Subcutaneous abdominal adipose tissue (tissue), 5 donors: Measurements from ENCODE around the gene ENTHD1.

Experiments used
- H3K27ac ChIP-seq: one replicate; pipeline ENCODE4 v1.7.0; 2013; ENCODE audit warnings: low read depth, mild to moderate bottlenecking, inconsistent platforms, low read length, moderate library complexity
- H3K27me3 ChIP-seq, 5 donors: one replicate each; pipeline ENCODE4 v1.7.0; 2013; ENCODE audit warnings: low read length in 5 of 5, inconsistent platforms in 1 of 5; ENCODE audit not compliant: control insufficient read depth in 5 of 5, insufficient read depth in 4 of 5
- H3K36me3 ChIP-seq, 5 donors: one replicate each; pipeline ENCODE4 v1.7.0; 2013; ENCODE audit warnings: low read length in 5 of 5; ENCODE audit not compliant: control insufficient read depth in 5 of 5, insufficient read depth in 5 of 5
- H3K4me1 ChIP-seq, 5 donors: one replicate each; pipeline ENCODE4 v1.7.0; 2013; ENCODE audit warnings: low read length in 5 of 5, mild to moderate bottlenecking in 3 of 5, moderate library complexity in 1 of 5; ENCODE audit not compliant: control insufficient read depth in 5 of 5, insufficient read depth in 5 of 5
- H3K4me3 ChIP-seq, 5 donors: one replicate each; pipeline ENCODE4 v1.7.0; 2013; ENCODE audit warnings: low read length in 5 of 5, low read depth in 1 of 5
- H3K9ac ChIP-seq, 5 donors: one replicate each; pipeline ENCODE4 v1.7.0; 2013; ENCODE audit warnings: low read length in 5 of 5, mild to moderate bottlenecking in 4 of 5, moderate library complexity in 3 of 5
- H3K9me3 ChIP-seq, 5 donors: one replicate each; pipeline ENCODE4 v1.7.0; 2013; ENCODE audit warnings: low read length in 5 of 5; ENCODE audit not compliant: control insufficient read depth in 5 of 5
- donor health status: healthy.
- donor health status: healthy.
- donor health status: healthy.
- donor health status: healthy.
- donor health status: healthy.

Gene ENTHD1

DNA sequence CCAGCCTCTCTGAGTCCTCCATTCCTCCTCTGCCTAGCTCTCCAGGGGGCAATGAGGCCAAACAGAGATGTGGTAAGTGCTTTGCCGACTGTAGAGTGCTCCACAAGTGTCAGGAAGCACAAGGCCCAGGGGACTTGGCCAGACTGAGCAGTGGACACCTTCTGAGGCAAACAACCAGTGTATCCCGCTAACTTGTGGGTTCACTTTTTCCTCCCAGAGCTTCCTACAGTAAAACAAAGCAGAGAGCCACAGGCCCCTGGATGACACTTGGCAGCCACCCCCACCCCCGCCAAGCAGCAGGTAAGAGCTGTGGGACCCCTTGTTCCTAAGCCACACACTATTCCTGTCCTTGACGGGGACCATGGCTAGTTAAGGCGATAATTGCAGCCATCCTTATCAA lies 162.1 kb downstream of the ENTHD1 start:
- no peaks in the 10 kb centered on the region for H3K4me1 ChIP-seq
- peaks cover 17 to 26% (median 24%) of the 10 kb centered on the region in 5 donors for H3K27me3 ChIP-seq
- H3K9me3 ChIP-seq: no peaks in the 10 kb centered on the region
- H3K36me3 ChIP-seq: no peaks in the 10 kb centered on the region
- no peak overlapping the region for H3K27ac ChIP-seq
- no peak overlapping the region for H3K4me3 ChIP-seq
- H3K9ac ChIP-seq: no peak overlapping the region

- Histone ChIP-seq H3K9me3 (no peaks in the 10 kb centered on the region), H3K4me3 (no peak overlapping the region), H3K27ac (no peak overlapping the region), H3K4me1 (no peaks in the 10 kb centered on the region), H3K9ac (no peak overlapping the region), H3K36me3 (no peaks in the 10 kb centered on the region), H3K27me3 (peaks cover 18 to 32% (median 25%) of the 10 kb centered on the region in 5 donors)
Measured at GRCh38 chr22:39729141-39729934, 164.2 kb downstream of the ENTHD1 start.

DNA sequence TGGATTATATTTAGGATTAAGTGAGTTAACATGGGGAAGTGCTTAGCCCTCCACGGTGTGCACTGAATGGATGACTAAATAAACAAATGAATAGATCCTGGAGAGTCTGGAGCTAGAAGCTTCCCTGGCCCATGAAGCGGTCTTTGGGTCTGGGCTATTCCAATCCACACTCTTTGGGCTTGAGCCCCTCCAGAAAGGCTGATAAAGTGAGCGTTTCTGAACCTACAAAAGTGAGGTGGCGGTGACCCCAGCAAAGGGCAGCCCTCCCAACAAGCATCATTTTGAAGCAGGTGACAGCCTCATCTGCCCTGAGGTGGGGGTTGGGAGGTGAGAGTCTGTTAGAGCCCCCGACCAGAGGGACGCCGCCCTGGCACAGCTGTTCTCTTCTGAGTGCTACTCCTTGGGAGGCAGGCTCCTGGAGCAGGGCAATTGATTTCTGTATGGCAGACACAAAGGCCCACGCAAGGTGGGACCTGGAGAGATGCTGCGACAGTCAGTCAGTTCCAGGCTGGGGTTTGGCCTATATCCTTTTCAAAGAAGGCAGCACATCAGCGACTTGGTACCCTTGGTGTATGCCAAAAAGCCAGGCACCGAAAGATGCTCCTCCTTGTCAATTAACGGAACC lies 165.2 kb downstream of the ENTHD1 start:
- Histone ChIP-seq H3K4me3 (no peak overlapping the region), H3K9me3 (no peaks in the 10 kb centered on the region), H3K27ac (no peak overlapping the region), H3K36me3 (no peaks in the 10 kb centered on the region), H3K27me3 (peaks cover 17 to 32% (median 25%) of the 10 kb centered on the region in 5 donors), H3K4me1 (no peaks in the 10 kb centered on the region), H3K9ac (no peak overlapping the region)

- H3K4me3 ChIP-seq: no peak overlapping the region
- H3K4me1 ChIP-seq: no peaks in the 10 kb centered on the region
- H3K27me3 ChIP-seq: peaks cover 15 to 30% (median 21%) of the 10 kb centered on the region in 5 donors
Measured at GRCh38 chr22:39727541-39727940, 166.0 kb downstream of the ENTHD1 start.

DNA sequence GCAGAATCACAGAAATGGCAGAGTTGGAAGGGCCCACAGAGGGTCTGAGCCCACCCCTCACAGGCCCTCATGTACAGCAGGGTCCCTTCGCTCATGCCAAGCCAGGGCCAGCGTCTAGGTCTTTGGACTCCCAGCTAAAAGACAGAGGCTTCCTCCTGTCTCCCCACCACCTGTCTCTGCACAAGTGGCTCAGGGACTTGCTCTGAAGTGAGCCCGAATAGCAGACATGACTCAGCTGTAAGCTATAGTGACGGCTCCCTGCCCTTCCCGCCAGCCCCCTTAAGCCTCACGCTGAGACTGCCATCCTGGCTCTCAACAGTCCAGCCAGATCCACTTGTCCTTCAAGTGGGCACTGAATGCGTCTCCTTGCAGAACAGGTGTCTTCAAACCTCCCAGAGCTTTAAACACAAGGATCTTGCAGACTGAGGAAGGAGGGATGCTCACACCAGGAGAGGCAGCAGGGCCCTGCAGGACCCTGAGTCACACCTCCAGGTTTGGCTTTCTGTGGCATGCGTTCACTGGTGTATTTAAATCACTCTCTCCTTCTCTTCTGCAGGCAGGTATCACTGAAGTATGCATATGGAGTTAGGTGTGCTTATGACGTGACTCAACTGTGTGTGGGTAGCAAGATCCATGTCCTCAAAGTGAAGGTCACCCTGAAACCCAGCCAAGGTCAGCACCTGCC lies 168.1 kb downstream of the ENTHD1 start:
- Histone ChIP-seq H3K36me3 (no peaks in the 10 kb centered on the region), H3K9me3 (no peaks in the 10 kb centered on the region), H3K27ac (no peak overlapping the region), H3K27me3 (peaks cover 12 to 27% (median 15%) of the 10 kb centered on the region in 5 donors), H3K4me1 (no peaks in the 10 kb centered on the region), H3K4me3 (no peak overlapping the region), H3K9ac (no peak overlapping the region)

More at GRCh38 chr22:39727541-39727940, 166.0 kb downstream of the ENTHD1 start:
- Histone ChIP-seq H3K27ac (no peak overlapping the region), H3K36me3 (no peaks in the 10 kb centered on the region), H3K9me3 (no peaks in the 10 kb centered on the region), H3K9ac (no peak overlapping the region)

- H3K27me3 ChIP-seq: peaks cover 12 to 26% (median 18%) of the 10 kb centered on the region in 5 donors
- H3K36me3 ChIP-seq: no peaks in the 10 kb centered on the region
- no peak overlapping the region for H3K9ac ChIP-seq
- H3K4me1 ChIP-seq: no peaks in the 10 kb centered on the region
- no peaks in the 10 kb centered on the region for H3K9me3 ChIP-seq
- no peak overlapping the region for H3K27ac ChIP-seq
- H3K4me3 ChIP-seq: no peak overlapping the region
Measured at GRCh38 chr22:39724857-39725256, 168.7 kb downstream of the ENTHD1 start.

DNA sequence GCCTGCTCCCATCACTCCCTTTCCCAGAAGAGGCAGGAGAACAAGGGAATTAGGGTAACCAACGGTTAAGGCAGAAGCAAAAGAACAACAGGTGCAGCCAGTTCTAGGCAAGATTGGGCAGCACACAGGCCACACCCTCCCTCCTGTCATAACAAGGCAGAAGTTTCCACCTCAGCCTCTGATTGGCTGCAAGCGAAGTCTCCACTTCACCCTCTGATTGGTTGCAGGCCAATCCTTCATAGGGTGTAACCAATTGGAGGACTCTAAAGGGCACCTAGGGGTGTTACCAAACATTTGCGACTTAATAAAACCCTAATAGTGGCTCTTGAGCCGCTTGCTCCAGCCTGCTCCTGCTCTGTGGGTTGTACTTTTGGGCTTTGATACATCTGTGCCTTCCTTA lies 169.2 kb downstream of the ENTHD1 start:
- H3K9me3 ChIP-seq: no peaks in the 10 kb centered on the region
- peaks cover 12 to 22% (median 18%) of the 10 kb centered on the region in 5 donors for H3K27me3 ChIP-seq
- H3K27ac ChIP-seq: no peak overlapping the region
- H3K4me1 ChIP-seq: no peaks in the 10 kb centered on the region
- H3K4me3 ChIP-seq: no peak overlapping the region
- no peak overlapping the region for H3K9ac ChIP-seq
- no peaks in the 10 kb centered on the region for H3K36me3 ChIP-seq

DNA sequence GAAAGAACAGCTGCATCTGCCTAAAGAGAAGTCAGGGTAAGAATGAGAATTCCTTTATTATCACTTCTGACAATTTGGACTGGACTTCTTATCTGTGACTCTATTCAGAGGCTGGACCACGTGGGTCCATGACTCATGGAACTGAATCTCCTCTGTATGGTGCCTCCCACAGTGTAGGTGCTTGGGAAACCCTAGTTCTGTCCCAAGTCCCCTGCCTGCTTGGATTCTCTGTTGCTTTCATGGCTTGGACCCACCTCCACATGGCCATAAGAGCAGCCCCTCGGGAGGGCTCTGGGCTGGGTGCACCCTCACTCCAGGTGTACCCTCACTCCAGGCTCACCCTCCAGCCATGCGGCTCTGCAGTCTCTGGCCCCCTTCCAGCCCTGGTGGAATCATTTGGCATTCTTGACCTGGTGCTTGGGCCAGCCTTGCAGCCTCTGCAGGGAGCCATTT lies 169.6 kb downstream of the ENTHD1 start:
- no peak overlapping the region for H3K9ac ChIP-seq
- peaks cover 12 to 19% (median 18%) of the 10 kb centered on the region in 5 donors for H3K27me3 ChIP-seq

DNA sequence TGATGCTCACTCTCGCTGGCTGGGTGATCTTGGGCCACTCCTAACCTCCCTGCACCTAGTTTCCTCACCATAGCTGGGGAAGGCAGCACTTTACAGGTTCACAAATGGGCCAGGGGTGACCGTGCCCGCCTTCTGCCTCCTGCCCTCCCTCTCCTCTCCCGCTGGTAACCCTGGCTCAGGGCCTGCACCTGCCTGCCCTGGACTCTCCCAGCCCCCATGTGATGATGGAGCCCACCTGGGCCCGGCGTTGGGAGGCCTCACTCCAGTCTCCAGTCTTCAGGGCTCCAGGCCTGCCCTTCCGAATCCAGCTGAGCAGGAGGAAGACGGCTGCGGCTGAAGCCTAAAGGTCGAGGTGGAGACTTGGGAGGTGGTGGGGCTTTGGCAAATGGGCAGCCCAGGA lies 170.1 kb downstream of the ENTHD1 start:
- Histone ChIP-seq H3K27ac (no peak overlapping the region), H3K4me1 (no peaks in the 10 kb centered on the region), H3K4me3 (no peak overlapping the region), H3K36me3 (no peaks in the 10 kb centered on the region), H3K9ac (no peak overlapping the region), H3K27me3 (peaks cover 10 to 18% (median 16%) of the 10 kb centered on the region in 5 donors), H3K9me3 (no peaks in the 10 kb centered on the region)

More for the DNA sequence above, 169.6 kb downstream of the ENTHD1 start:
- no peaks in the 10 kb centered on the region for H3K4me1 ChIP-seq
- H3K4me3 ChIP-seq: no peak overlapping the region
- H3K9me3 ChIP-seq: no peaks in the 10 kb centered on the region
- no peak overlapping the region for H3K27ac ChIP-seq
- H3K36me3 ChIP-seq: no peaks in the 10 kb centered on the region

DNA sequence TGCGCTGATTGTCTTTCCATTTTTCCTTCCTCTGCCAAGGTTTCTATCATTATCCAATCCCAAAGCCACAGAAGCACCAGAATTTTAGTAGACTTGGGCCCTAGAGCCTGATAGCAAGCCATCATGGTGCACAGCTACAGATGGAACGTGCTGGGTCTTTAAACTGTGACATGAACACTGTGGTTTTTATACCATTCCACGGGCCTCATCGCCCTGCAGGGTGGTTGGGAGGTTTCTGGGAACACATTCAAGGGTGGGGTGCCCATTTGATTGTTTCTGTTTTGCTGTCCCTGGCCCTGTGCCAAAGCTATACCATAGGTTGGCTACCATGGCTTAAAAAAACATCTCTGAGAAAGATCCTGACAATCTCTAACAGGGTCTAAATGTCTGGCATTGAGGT lies 171.1 kb downstream of the ENTHD1 start:
- Histone ChIP-seq H3K4me3 (no peak overlapping the region), H3K4me1 (peaks cover 0 to 3% (median 0%) of the 10 kb centered on the region in 5 donors), H3K9me3 (no peaks in the 10 kb centered on the region), H3K27ac (no peak overlapping the region), H3K9ac (no peak overlapping the region), H3K36me3 (no peaks in the 10 kb centered on the region), H3K27me3 (peaks cover 7 to 17% (median 12%) of the 10 kb centered on the region in 5 donors)
